ENCODE data around the gene S100G.

GRCh38 chrX:16662402-16662801, 12.4 kb downstream of the S100G start:
- TF ChIP-seq CTCF (conservative IDR thresholded peaks at IDR 0.05; ENCODE audit: low read depth, low read length) (no peak), EZH2phosphoT487 (IDR thresholded peaks at IDR 0.05; ENCODE audit: borderline replicate concordance, low read length) (no peak)
